ENCODE measurements around the gene CAST.

DNA sequence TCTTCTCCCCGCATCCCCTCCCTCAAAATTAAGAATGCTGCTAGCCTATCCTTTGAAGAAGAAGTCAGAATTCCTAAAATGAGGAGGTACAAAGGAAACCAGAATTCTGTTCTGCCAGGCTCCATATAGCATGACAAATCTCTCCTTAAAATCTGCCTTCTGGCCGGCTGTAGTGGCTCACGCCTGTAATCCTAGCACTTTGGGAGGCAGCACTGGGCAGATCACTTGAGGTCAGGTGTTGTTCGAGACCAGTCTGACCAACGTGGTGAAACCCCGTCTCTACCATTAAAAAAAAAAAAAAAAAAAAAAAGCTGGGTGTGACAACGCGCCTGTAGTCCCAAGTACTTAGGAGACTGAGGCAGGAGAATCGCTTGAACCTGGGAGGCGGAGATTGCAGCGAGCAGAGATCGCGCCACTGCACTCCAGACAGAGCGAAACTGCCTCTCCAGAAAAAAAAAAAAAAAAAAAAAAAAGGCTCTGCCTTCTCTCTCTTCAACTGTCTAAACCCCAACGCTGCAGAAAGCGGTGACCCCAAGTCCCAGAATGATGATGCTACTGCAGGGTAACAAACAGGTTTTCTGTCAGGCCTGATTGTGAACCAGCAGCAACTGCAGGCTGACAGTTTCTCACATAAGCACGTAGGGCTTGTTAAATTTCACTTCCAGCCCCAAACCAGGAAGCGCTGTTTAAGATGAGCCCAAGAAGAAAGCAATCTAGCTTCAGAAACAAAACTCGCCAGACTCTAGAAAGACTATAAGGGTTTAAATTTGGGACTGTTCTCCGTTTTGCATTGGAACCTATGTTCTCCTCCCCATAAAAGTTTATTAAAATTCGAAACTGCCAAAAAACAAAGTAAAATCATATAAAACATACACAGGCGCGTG lies 963 bp upstream of the CAST start:
- TF ChIP-seq POLR2A (IDR thresholded peaks at IDR 0.05), result no peak
- TF ChIP-seq, protein P1, sequence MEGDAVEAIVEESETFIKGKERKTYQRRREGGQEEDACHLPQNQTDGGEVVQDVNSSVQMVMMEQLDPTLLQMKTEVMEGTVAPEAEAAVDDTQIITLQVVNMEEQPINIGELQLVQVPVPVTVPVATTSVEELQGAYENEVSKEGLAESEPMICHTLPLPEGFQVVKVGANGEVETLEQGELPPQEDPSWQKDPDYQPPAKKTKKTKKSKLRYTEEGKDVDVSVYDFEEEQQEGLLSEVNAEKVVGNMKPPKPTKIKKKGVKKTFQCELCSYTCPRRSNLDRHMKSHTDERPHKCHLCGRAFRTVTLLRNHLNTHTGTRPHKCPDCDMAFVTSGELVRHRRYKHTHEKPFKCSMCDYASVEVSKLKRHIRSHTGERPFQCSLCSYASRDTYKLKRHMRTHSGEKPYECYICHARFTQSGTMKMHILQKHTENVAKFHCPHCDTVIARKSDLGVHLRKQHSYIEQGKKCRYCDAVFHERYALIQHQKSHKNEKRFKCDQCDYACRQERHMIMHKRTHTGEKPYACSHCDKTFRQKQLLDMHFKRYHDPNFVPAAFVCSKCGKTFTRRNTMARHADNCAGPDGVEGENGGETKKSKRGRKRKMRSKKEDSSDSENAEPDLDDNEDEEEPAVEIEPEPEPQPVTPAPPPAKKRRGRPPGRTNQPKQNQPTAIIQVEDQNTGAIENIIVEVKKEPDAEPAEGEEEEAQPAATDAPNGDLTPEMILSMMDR (IDR thresholded peaks at IDR 0.05), result no peak
- TF ChIP-seq EP300 (IDR thresholded peaks at IDR 0.05), result no peak
